ENCODE measurements around the gene ADGRB3. TPM values are rescaled to one million over a fixed set of nuclear protein-coding genes. Genes with fewer than 3 reads are reported as not detected.

Gene ADGRB3
- total RNA-seq, 6 donors from 2014 or later = 1.1 to 7.3 (median 3.0) TPM

GRCh38 chr6:68724060-68724459, 89.0 kb downstream of the ADGRB3 start:
- TF ChIP-seq POLR2AphosphoS5 (IDR thresholded peaks at IDR 0.05) (no peak), CTCF (IDR thresholded peaks at IDR 0.05) (no peak), EP300 (IDR thresholded peaks at IDR 0.05) (no peak)
- Histone ChIP-seq H3K9me3 (no peaks in the 10 kb centered on the region), H3K4me3 (no peak overlapping the region), H3K27me3 (no peaks in the 10 kb centered on the region), H3K27ac (no peak overlapping the region), H3K4me1 (no peaks in the 10 kb centered on the region), H3K36me3 (no peaks in the 10 kb centered on the region)
- no peak for ATAC-seq (ENCODE audit: low FRiP score in 2 of 2)
- no peak for DNase-seq
- 88 to 89% methylated on average over 2 of the region's 2 CpGs for WGBS, 2 donors

DNA sequence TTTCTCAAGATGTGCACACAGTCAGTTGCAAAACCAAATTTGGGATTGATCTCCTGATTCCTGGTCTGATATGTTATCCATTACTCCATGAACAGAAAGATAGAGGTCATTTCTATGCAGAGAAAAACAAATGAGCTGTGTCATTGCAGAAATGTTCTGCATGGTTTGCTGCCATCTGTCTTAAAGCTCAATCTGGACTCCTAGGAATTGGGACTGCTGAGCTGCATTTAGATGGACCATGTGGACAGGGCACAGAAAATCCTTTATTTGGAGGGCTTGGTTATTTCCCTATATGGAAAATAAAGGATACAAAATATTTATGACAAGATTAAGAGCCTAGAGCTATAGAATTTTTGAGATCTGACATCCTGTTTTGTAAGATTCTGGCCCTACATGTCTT, 91.3 kb downstream of the ADGRB3 start:
- Histone ChIP-seq H3K9me3 (no peaks in the 10 kb centered on the region), H3K36me3 (no peaks in the 10 kb centered on the region), H3K4me3 (no peak overlapping the region), H3K27ac (no peak overlapping the region), H3K27me3 (no peaks in the 10 kb centered on the region), H3K4me1 (no peaks in the 10 kb centered on the region)
- TF ChIP-seq POLR2AphosphoS5 (IDR thresholded peaks at IDR 0.05) (no peak), CTCF (IDR thresholded peaks at IDR 0.05) (no peak), EP300 (IDR thresholded peaks at IDR 0.05) (no peak), POLR2A (IDR thresholded peaks at IDR 0.05) (no peak)
- ATAC-seq (ENCODE audit: low FRiP score in 2 of 2) (no peak), DNase-seq (no peak)

- Histone ChIP-seq H3K4me1 (no peaks in the 10 kb centered on the region), H3K36me3 (no peaks in the 10 kb centered on the region), H3K27ac (no peak overlapping the region), H3K4me3 (no peak overlapping the region), H3K27me3 (no peaks in the 10 kb centered on the region), H3K9me3 (no peaks in the 10 kb centered on the region)
- DNase-seq (no peak), ATAC-seq (ENCODE audit: low FRiP score in 2 of 2) (no peak)
- TF ChIP-seq CTCF (IDR thresholded peaks at IDR 0.05) = no peak
- TF ChIP-seq EP300 (IDR thresholded peaks at IDR 0.05) = no peak
- no peak for TF ChIP-seq POLR2AphosphoS5 (IDR thresholded peaks at IDR 0.05)
- TF ChIP-seq POLR2A (IDR thresholded peaks at IDR 0.05) = no peak
- 87 to 92% methylated on average over 1 of the region's 1 CpG for WGBS, 2 donors
Measured at GRCh38 chr6:68726992-68727391, 91.9 kb downstream of the ADGRB3 start.

DNA sequence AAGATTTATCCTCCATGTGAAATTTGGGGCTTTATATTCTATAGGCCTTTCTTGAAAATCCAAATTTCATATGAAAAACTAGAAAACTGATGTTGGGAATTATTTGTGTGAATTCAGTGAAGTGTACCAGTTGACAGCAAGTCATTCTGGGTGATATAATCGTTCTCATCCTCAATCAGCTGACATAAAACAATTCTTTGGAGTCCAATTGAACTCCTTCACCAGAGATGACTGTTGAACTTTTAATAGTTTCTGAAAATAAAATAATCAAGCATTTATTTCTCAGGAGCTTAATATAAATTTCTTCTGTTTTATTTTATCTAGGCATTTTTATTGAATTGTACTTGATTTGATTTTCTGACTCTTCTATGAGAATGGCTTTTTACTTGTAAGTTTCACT, 92.6 kb downstream of the ADGRB3 start:
- TF ChIP-seq POLR2A (IDR thresholded peaks at IDR 0.05) (no peak), POLR2AphosphoS5 (IDR thresholded peaks at IDR 0.05) (no peak), CTCF (IDR thresholded peaks at IDR 0.05) (no peak), EP300 (IDR thresholded peaks at IDR 0.05) (no peak)
- no peak overlapping the region for H3K27ac ChIP-seq
- H3K4me3 ChIP-seq = no peak overlapping the region
- H3K4me1 ChIP-seq = no peaks in the 10 kb centered on the region
- no peak for ATAC-seq (ENCODE audit: low FRiP score in 2 of 2)
- H3K27me3 ChIP-seq = no peaks in the 10 kb centered on the region
- H3K36me3 ChIP-seq = no peaks in the 10 kb centered on the region
- WGBS, 2 donors = 58 to 61% methylated on average over 1 of the region's 1 CpG
- DNase-seq = no peak
- H3K9me3 ChIP-seq = no peaks in the 10 kb centered on the region

DNA sequence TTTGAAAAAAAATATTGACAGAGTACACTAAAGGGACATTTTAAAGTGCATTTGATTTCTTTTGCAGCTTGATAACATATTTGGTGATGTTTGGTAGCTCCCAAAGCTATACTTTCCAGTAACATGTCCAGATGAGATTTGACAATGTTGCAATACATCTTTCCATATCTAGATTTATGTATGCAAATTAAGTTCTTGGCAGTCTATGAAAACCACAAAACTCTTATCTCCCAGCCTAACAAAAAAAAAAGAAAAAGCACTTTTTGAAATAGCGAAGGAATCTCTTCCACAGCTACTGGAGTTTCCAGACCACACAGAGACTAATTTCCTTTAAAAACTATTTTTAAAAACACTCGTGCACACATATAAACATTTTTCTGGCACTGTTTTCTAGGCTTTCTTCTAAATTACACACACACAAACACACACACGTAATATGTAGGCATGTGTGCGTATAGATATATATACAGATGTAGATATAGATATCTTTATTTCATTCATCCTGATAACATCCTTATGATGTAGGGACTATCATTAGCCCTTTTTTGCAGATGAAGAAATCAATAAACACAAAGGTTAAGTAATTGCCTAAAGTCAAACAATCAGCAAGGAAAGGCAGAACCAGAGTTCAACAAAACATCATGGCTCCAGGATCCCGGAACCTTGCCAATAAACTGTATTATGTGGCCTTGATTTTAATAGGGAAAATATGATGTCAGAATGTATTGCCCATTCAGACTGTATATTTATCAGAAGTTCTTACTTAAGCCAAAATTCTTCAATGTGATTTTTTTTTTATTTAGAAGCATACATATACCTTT, 93.3 kb downstream of the ADGRB3 start:
- WGBS, 2 donors = 27 to 36% methylated on average over 5 of the region's 5 CpGs
- no peaks in the 10 kb centered on the region for H3K9me3 ChIP-seq
- no peaks in the 10 kb centered on the region for H3K36me3 ChIP-seq
- H3K4me1 ChIP-seq = no peaks in the 10 kb centered on the region
- H3K4me3 ChIP-seq = no peak overlapping the region
- DNase-seq (no peak), ATAC-seq (ENCODE audit: low FRiP score in 2 of 2) (no peak)
- no peaks in the 10 kb centered on the region for H3K27me3 ChIP-seq
- no peak for TF ChIP-seq EP300 (IDR thresholded peaks at IDR 0.05)
- no peak for TF ChIP-seq CTCF (IDR thresholded peaks at IDR 0.05)
- H3K27ac ChIP-seq = no peak overlapping the region

Data from upper lobe of left lung (tissue), 6 donors.